Measurements from ENCODE around the gene COL4A2. TPM values are rescaled to one million over a fixed set of nuclear protein-coding genes. Genes with fewer than 3 reads are reported as not detected.

COL4A2 gene
- polyA plus RNA-seq, 1 donor (not counting 4 experiments of a cell fraction or from before 2014, with no cell fraction given) = 30.7 TPM

GRCh38 chr13:110361365-110361911 is 54.4 kb downstream of the COL4A2 start:
- dilution Hi-C loops (cut with MboI; ENCODE audit: extremely low pct_ligation_motif_present, low sequenced_read_pairs) = no loop called here
- no peak overlapping the region for H3K9ac ChIP-seq (ENCODE audit: control insufficient read depth, extremely low read depth, insufficient read depth, low read length)
- no peak overlapping the region for H2AFZ ChIP-seq (ENCODE audit: control insufficient read depth, low read length)
- H3K27me3 ChIP-seq (ENCODE audit: control insufficient read depth, extremely low read depth, insufficient read depth, low read length) = no peaks in the 10 kb centered on the region
- H3K36me3 ChIP-seq (ENCODE audit: control insufficient read depth in 2 of 2, extremely low read depth in 1 of 2, insufficient read depth in 2 of 2, low read length in 2 of 2) = peaks cover 2 to 10% of the 10 kb centered on the region in 2 experiments
- DNase-seq (ENCODE audit: low read depth, low spot score) (no peak), FAIRE-seq (no peak)
- no peaks in the 10 kb centered on the region for H3K9me3 ChIP-seq (ENCODE audit: control insufficient read depth, low read depth, low read length)
- no peak overlapping the region for H3K4me2 ChIP-seq (ENCODE audit: control insufficient read depth, extremely low read depth, insufficient read depth, low read depth, low read length)
- H3K27ac ChIP-seq (ENCODE audit: control insufficient read depth, insufficient read depth, low read length) = no peak overlapping the region
- H3K79me2 ChIP-seq (ENCODE audit: control insufficient read depth, insufficient read depth, low read length) = no peaks in the 10 kb centered on the region
- no peaks in the 10 kb centered on the region for H4K20me1 ChIP-seq (ENCODE audit: control insufficient read depth, extremely low read depth, insufficient read depth, low read length)
- no peak overlapping the region for H3K4me3 ChIP-seq (ENCODE audit: control insufficient read depth in 2 of 3, extremely low read depth in 1 of 3, insufficient read depth in 2 of 3, low read depth in 1 of 3, low read length in 3 of 3)
- no peaks in the 10 kb centered on the region for H3K4me1 ChIP-seq (ENCODE audit: control insufficient read depth, extremely low read depth, insufficient read depth, low read length)
- TF ChIP-seq CTCF (optimal IDR thresholded peaks at IDR 0.05 in 1 of 3, IDR thresholded peaks at IDR 0.05 in 1 of 3, conservative IDR thresholded peaks at IDR 0.05 in 1 of 3; ENCODE audit: extremely low read depth in 1 of 3, insufficient read depth in 2 of 3, low read length in 3 of 3) (no peak), EZH2 (IDR thresholded peaks at IDR 0.05; ENCODE audit: low read length) (no peak)
- no peaks in the 10 kb centered on the region for H3K9me1 ChIP-seq (ENCODE audit: control insufficient read depth, extremely low read depth, insufficient read depth, low read length)

GRCh38 chr13:110363010-110363409 is 55.9 kb downstream of the COL4A2 start:
- Histone ChIP-seq H3K4me1 (ENCODE audit: control insufficient read depth, extremely low read depth, insufficient read depth, low read length) (no peaks in the 10 kb centered on the region), H3K9ac (ENCODE audit: control insufficient read depth, extremely low read depth, insufficient read depth, low read length) (no peak overlapping the region), H3K4me2 (ENCODE audit: control insufficient read depth, extremely low read depth, insufficient read depth, low read depth, low read length) (no peak overlapping the region), H3K4me3 (ENCODE audit: control insufficient read depth in 2 of 3, extremely low read depth in 1 of 3, insufficient read depth in 2 of 3, low read depth in 1 of 3, low read length in 3 of 3) (no peak overlapping the region), H3K9me1 (ENCODE audit: control insufficient read depth, extremely low read depth, insufficient read depth, low read length) (no peaks in the 10 kb centered on the region), H3K27ac (ENCODE audit: control insufficient read depth, insufficient read depth, low read length) (no peak overlapping the region), H4K20me1 (ENCODE audit: control insufficient read depth, extremely low read depth, insufficient read depth, low read length) (no peaks in the 10 kb centered on the region), H2AFZ (ENCODE audit: control insufficient read depth, low read length) (no peak overlapping the region), H3K79me2 (ENCODE audit: control insufficient read depth, insufficient read depth, low read length) (no peaks in the 10 kb centered on the region), H3K36me3 (ENCODE audit: control insufficient read depth in 2 of 2, extremely low read depth in 1 of 2, insufficient read depth in 2 of 2, low read length in 2 of 2) (peaks cover 0 to 4% of the 10 kb centered on the region in 2 experiments), H3K27me3 (ENCODE audit: control insufficient read depth, extremely low read depth, insufficient read depth, low read length) (no peaks in the 10 kb centered on the region), H3K9me3 (ENCODE audit: control insufficient read depth, low read depth, low read length) (no peaks in the 10 kb centered on the region)
- dilution Hi-C loops (cut with MboI; ENCODE audit: extremely low pct_ligation_motif_present, low sequenced_read_pairs) = no loop called here
- FAIRE-seq (no peak), DNase-seq (ENCODE audit: low read depth, low spot score) (no peak)
- TF ChIP-seq EZH2 (IDR thresholded peaks at IDR 0.05; ENCODE audit: low read length) = no peak
- peak; percentile 18 to 47 (median 40) for TF ChIP-seq CTCF (optimal IDR thresholded peaks at IDR 0.05 in 1 of 3, IDR thresholded peaks at IDR 0.05 in 1 of 3, conservative IDR thresholded peaks at IDR 0.05 in 1 of 3; ENCODE audit: extremely low read depth in 1 of 3, insufficient read depth in 2 of 3, low read length in 3 of 3)

Measured in keratinocyte (primary cell).